Suprapubic skin (tissue), 4 donors: ENCODE data around the gene FAM110A. TPM values are rescaled to one million over a fixed set of nuclear protein-coding genes. Genes with fewer than 3 reads are reported as not detected.

Source experiments
- DNase-seq, 2 donors: peaks; one replicate each; pipeline ENCODE4 v3.0.0-alpha.2; 2019; ENCODE audit warnings: low spot score in 2 of 2
- H3K27ac ChIP-seq: fragments of 200-600 bp; sonication (generic); one replicate; pipeline ENCODE4 v1.5.1; 2019
- H3K27me3 ChIP-seq: fragments of 200-600 bp; sonication (generic); one replicate; pipeline ENCODE4 v1.5.1; 2019
- H3K36me3 ChIP-seq: fragments of 200-600 bp; sonication (generic); one replicate; pipeline ENCODE4 v1.5.1; 2019
- H3K4me1 ChIP-seq: fragments of 200-600 bp; sonication (generic); one replicate; pipeline ENCODE4 v1.5.1; 2019
- H3K4me3 ChIP-seq: fragments of 200-600 bp; sonication (generic); one replicate; pipeline ENCODE4 v1.5.1; 2019; ENCODE audit warnings: mild to moderate bottlenecking
- H3K9me3 ChIP-seq: fragments of 200-600 bp; sonication (generic); one replicate; pipeline ENCODE4 v1.5.1; 2019
- CTCF ChIP-seq, 2 donors: fragments of 200-600 bp in 1 of 2; fragments of 450-650 bp in 1 of 2; sonication (generic) in 1 of 2; IDR thresholded peaks; one replicate each; pipeline ENCODE4 v1.5.1; 2016 to 2019; ENCODE audit warnings: antibody characterized with exemption in 2 of 2, mild to moderate bottlenecking in 1 of 2, moderate library complexity in 1 of 2
- EP300 ChIP-seq: sonication (generic); formaldehyde crosslinking; IDR thresholded peaks from one replicate; pipeline ENCODE4 v1.6.1; 2017; ENCODE audit warnings: antibody characterized with exemption
- POLR2A ChIP-seq, 2 donors: fragments of 450-650 bp; IDR thresholded peaks; one replicate each; pipeline ENCODE4 v1.6.1; 2017; ENCODE audit warnings: antibody characterized with exemption in 2 of 2, mild to moderate bottlenecking in 2 of 2, moderate library complexity in 2 of 2
- POLR2AphosphoS5 ChIP-seq, 3 donors: sonication (generic); formaldehyde crosslinking; IDR thresholded peaks; one replicate each; pipeline ENCODE4 v1.6.1; 2017; ENCODE audit warnings: antibody characterized with exemption in 3 of 3
- WGBS: methylation state at CpG from one replicate; pipeline ENCODE4 v1.1.5; 2018; 5-methylcytosine and 5-hydroxymethylcytosine counted together
- total RNA-seq, 4 donors: library from RNA; depleted of rRNA; stranded (reverse); fragments of >200 nt; gene quantifications; one replicate each; pipeline ENCODE4 v1.1.0, GENCODE V29; 2016

Gene FAM110A
- total RNA-seq, 4 donors from 2014 or later: 16.9 to 57.0 (median 37.7) TPM

DNA sequence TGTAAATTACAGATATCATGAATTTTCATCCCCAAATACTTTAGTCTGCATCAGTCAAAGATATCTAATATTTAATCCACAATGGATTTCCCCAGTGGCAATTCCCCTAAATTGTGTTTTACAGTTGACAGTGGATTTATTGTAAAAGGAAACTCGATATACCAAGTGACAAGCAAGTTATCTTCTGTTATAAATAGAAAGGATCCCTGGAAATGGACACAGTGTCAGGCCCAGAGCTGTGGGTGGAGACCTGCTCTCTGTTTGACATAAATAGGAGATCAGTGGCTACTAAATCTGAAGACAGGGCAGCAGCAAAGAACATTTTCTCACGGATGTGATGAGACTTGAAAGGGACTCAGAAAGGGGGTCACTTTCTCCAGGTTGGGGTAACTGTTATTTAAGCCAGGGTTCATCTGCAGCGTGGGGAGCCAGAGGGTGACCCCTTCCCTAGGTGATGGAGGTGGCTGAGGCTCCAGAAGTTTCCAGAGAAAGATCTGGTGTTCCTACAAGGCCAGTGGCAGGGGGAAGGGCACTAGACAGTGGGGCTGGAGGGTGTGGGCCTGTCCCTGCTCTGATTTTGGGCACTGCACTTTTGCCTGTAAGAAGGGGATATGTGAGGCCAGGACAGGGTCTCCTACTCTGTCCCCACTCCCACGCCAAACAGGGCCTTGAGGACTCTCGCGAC, 12.3 kb upstream of the FAM110A start:
- Histone ChIP-seq H3K27ac (no peak overlapping the region), H3K4me3 (no peak overlapping the region), H3K4me1 (no peaks in the 10 kb centered on the region), H3K27me3 (no peaks in the 10 kb centered on the region), H3K9me3 (no peaks in the 10 kb centered on the region), H3K36me3 (no peaks in the 10 kb centered on the region)
- WGBS: 76% methylated on average over 6 of the region's 6 CpGs
- no peak for DNase-seq
- TF ChIP-seq CTCF (IDR thresholded peaks at IDR 0.05) (no peak), POLR2AphosphoS5 (IDR thresholded peaks at IDR 0.05) (no peak), EP300 (no peak), POLR2A (IDR thresholded peaks at IDR 0.05) (no peak)

- Histone ChIP-seq H3K27ac (no peak overlapping the region), H3K36me3 (no peaks in the 10 kb centered on the region), H3K4me1 (no peaks in the 10 kb centered on the region), H3K4me3 (no peak overlapping the region), H3K27me3 (no peaks in the 10 kb centered on the region), H3K9me3 (no peaks in the 10 kb centered on the region)
- no peak for DNase-seq
- WGBS: 85% methylated on average over 3 of the region's 3 CpGs
- no peak for TF ChIP-seq POLR2A (IDR thresholded peaks at IDR 0.05)
- no peak for TF ChIP-seq EP300
- no peak for TF ChIP-seq POLR2AphosphoS5 (IDR thresholded peaks at IDR 0.05)
- TF ChIP-seq CTCF (IDR thresholded peaks at IDR 0.05): no peak
Observed at GRCh38 chr20:821731-822065, 11.8 kb upstream of the FAM110A start.

- Histone ChIP-seq H3K4me1 (no peaks in the 10 kb centered on the region), H3K9me3 (no peaks in the 10 kb centered on the region), H3K27me3 (no peaks in the 10 kb centered on the region), H3K36me3 (no peaks in the 10 kb centered on the region), H3K4me3 (no peak overlapping the region), H3K27ac (no peak overlapping the region)
- no peak for TF ChIP-seq CTCF (IDR thresholded peaks at IDR 0.05)
- TF ChIP-seq EP300: no peak
- no peak for TF ChIP-seq POLR2A (IDR thresholded peaks at IDR 0.05)
- TF ChIP-seq POLR2AphosphoS5 (IDR thresholded peaks at IDR 0.05): no peak
- WGBS: 92% methylated on average over 8 of the region's 12 CpGs
- no peak for DNase-seq
Observed at GRCh38 chr20:822651-823573, 10.6 kb upstream of the FAM110A start.

GRCh38 chr20:823574-823902, 10.0 kb upstream of the FAM110A start:
- H3K36me3 ChIP-seq: no peaks in the 10 kb centered on the region
- no peaks in the 10 kb centered on the region for H3K27me3 ChIP-seq
- H3K27ac ChIP-seq: no peak overlapping the region
- no peaks in the 10 kb centered on the region for H3K4me1 ChIP-seq
- DNase-seq: no peak
- no peak for TF ChIP-seq EP300
- no peak for TF ChIP-seq CTCF (IDR thresholded peaks at IDR 0.05)
- no peak for TF ChIP-seq POLR2AphosphoS5 (IDR thresholded peaks at IDR 0.05)
- no peak for TF ChIP-seq POLR2A (IDR thresholded peaks at IDR 0.05)
- no peak overlapping the region for H3K4me3 ChIP-seq
- WGBS: 93% methylated on average over 4 of the region's 4 CpGs
- H3K9me3 ChIP-seq: no peaks in the 10 kb centered on the region

- 96% methylated on average over 3 of the region's 4 CpGs for WGBS
- Histone ChIP-seq H3K27me3 (no peaks in the 10 kb centered on the region), H3K36me3 (no peaks in the 10 kb centered on the region), H3K27ac (no peak overlapping the region), H3K4me3 (no peak overlapping the region), H3K9me3 (no peaks in the 10 kb centered on the region), H3K4me1 (no peaks in the 10 kb centered on the region)
- no peak for TF ChIP-seq POLR2A (IDR thresholded peaks at IDR 0.05)
- no peak for TF ChIP-seq CTCF (IDR thresholded peaks at IDR 0.05)
- no peak for TF ChIP-seq EP300
- no peak for TF ChIP-seq POLR2AphosphoS5 (IDR thresholded peaks at IDR 0.05)
- DNase-seq: no peak
Observed at GRCh38 chr20:824490-824889, 9.0 kb upstream of the FAM110A start.
